ENCODE results near the gene SERTAD2. TPM values are rescaled to one million over a fixed set of nuclear protein-coding genes. Genes with fewer than 3 reads are reported as not detected.

Gene SERTAD2
- total and polyA plus RNA-seq, 2 experiments from 2014 or later = 12.0 to 21.2 TPM

DNA sequence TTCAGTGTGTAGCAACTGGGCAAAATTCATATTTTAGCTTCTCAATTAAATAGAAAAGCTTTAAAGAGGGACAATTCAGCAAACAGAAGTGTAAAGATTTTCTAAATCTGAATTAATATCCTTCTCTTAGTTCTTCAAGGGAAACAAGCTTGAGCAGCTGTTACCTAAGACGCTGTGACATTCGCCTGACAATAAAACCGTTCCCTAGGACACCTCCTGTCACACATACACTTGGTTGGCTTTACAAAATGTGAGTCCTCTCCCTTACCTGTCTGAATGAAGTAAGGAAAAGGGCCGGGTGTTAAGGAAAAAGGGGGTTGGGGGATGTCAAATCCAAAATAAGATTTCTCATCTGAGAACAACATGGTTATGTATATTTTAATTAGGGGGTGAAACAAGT lies 2.1 kb downstream of the SERTAD2 start:
- no peaks in the 10 kb centered on the region for H3K36me3 ChIP-seq
- H3K27ac ChIP-seq = peak overlapping the region; percentile 88
- TF ChIP-seq, protein P1, sequence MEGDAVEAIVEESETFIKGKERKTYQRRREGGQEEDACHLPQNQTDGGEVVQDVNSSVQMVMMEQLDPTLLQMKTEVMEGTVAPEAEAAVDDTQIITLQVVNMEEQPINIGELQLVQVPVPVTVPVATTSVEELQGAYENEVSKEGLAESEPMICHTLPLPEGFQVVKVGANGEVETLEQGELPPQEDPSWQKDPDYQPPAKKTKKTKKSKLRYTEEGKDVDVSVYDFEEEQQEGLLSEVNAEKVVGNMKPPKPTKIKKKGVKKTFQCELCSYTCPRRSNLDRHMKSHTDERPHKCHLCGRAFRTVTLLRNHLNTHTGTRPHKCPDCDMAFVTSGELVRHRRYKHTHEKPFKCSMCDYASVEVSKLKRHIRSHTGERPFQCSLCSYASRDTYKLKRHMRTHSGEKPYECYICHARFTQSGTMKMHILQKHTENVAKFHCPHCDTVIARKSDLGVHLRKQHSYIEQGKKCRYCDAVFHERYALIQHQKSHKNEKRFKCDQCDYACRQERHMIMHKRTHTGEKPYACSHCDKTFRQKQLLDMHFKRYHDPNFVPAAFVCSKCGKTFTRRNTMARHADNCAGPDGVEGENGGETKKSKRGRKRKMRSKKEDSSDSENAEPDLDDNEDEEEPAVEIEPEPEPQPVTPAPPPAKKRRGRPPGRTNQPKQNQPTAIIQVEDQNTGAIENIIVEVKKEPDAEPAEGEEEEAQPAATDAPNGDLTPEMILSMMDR (IDR thresholded peaks at IDR 0.05; ENCODE audit: low read depth, low read length) = no peak
- DNase-seq (ENCODE audit: low read depth in 1 of 2, low spot score in 1 of 2) = no peak
- no peaks in the 10 kb centered on the region for H3K27me3 ChIP-seq
- H3K4me3 ChIP-seq = peak overlapping the region; percentile 90
- peaks cover 66% of the 10 kb centered on the region for H3K4me1 ChIP-seq (ENCODE audit: low read depth)
- no peaks in the 10 kb centered on the region for H3K9me3 ChIP-seq (ENCODE audit: low read depth)

DNA sequence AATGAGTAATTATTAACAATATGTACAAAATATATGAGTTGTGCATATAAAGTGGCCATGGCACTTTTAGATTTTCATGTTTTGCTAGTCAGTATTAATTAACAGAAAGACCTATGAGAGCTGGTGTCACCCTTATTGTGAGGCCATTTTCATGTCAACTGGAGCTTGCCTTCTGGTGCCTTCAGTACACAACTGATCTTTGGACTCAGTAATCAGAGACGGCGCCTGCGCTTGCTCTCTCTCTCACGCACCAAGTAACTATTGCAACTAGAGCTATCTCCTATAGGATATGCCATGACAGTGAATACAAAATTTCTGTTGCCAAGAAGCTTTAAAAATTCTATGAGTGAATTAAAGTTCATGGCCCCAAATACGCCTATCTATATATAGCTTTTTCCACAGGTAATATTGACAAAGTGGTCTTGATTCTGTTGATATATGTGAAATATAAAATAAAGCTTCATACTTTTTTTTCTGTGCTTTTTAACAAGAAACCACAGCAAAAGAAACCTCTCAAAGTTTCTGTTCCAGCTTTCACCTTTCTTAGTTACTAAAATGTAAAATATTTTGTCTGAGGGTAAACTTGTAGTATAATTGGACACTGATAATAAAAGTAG lies 2.9 kb downstream of the SERTAD2 start:
- Histone ChIP-seq H3K36me3 (no peaks in the 10 kb centered on the region), H3K27ac (peak overlapping the region; percentile 88), H3K4me3 (no peak overlapping the region), H3K27me3 (no peaks in the 10 kb centered on the region), H3K9me3 (ENCODE audit: low read depth) (no peaks in the 10 kb centered on the region), H3K4me1 (ENCODE audit: low read depth) (peaks cover 71% of the 10 kb centered on the region)
- no peak for DNase-seq (ENCODE audit: low read depth in 1 of 2, low spot score in 1 of 2)
- TF ChIP-seq, protein P1 (IDR thresholded peaks at IDR 0.05; ENCODE audit: low read depth, low read length) = no peak

DNA sequence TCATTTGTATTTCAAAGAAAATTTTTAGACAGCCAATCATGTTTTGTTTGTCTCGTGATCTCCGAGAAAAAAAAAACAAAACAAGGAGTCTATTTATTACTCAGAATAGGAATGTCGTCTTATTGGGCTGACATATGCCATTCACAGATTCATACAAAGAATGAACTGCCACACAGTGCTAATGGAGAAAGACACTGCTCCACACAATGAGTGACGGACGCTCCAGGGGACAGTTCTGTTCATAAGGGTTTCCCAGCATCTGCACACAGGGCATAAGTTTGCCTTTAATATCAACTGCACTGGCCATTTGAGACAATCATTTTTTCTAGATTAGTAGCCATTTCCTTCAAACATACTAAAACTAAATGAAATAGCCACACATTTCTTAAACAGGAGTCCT lies 3.4 kb downstream of the SERTAD2 start:
- H3K9me3 ChIP-seq (ENCODE audit: low read depth) = no peaks in the 10 kb centered on the region
- H3K27me3 ChIP-seq = no peaks in the 10 kb centered on the region
- no peak for DNase-seq (ENCODE audit: low read depth in 1 of 2, low spot score in 1 of 2)
- H3K4me3 ChIP-seq = no peak overlapping the region
- H3K36me3 ChIP-seq = no peaks in the 10 kb centered on the region
- peaks cover 71% of the 10 kb centered on the region for H3K4me1 ChIP-seq (ENCODE audit: low read depth)
- TF ChIP-seq, protein P1 (IDR thresholded peaks at IDR 0.05; ENCODE audit: low read depth, low read length) = no peak
- H3K27ac ChIP-seq = peak overlapping the region; percentile 88

GRCh38 chr2:64649626-64650025 lies 4.1 kb downstream of the SERTAD2 start:
- Histone ChIP-seq H3K36me3 (no peaks in the 10 kb centered on the region), H3K4me1 (ENCODE audit: low read depth) (peaks cover 66% of the 10 kb centered on the region), H3K27ac (peak overlapping the region; percentile 88), H3K9me3 (ENCODE audit: low read depth) (no peaks in the 10 kb centered on the region), H3K4me3 (peak overlapping the region; percentile 4), H3K27me3 (no peaks in the 10 kb centered on the region)
- TF ChIP-seq, protein P1 (IDR thresholded peaks at IDR 0.05; ENCODE audit: low read depth, low read length) = no peak
- peak in 1 of 2 donors; percentile 68 for DNase-seq (ENCODE audit: low read depth in 1 of 2, low spot score in 1 of 2)

DNA sequence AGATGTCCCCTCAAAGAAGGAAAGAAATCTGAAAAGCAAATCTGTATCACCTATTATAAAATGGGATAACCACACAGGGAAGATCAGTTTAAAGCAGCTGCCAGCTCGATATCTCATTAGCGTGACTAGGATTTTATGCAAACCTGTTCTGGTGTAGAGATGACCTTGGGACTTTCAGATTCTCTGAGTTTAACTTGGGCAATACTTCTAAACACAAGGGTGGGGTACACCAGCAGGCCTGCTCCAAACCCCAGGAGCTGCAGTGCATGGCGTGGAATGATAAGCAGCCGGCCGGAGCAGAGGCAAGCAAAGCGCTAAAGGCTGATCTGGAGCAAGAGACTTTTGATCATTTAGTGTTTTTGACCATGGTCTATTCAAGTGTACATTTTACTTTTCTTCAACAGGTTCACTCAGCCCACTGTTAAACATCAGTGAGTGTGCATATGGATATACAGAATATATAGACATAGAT lies 4.7 kb downstream of the SERTAD2 start:
- peak overlapping the region; percentile 88 for H3K27ac ChIP-seq
- peaks cover 67% of the 10 kb centered on the region for H3K4me1 ChIP-seq (ENCODE audit: low read depth)
- H3K4me3 ChIP-seq = peak overlapping the region; percentile 4
- no peaks in the 10 kb centered on the region for H3K9me3 ChIP-seq (ENCODE audit: low read depth)
- peak in 1 of 2 donors; percentile 49 for DNase-seq (ENCODE audit: low read depth in 1 of 2, low spot score in 1 of 2)
- H3K36me3 ChIP-seq = no peaks in the 10 kb centered on the region
- TF ChIP-seq, protein P1 (IDR thresholded peaks at IDR 0.05; ENCODE audit: low read depth, low read length) = no peak
- H3K27me3 ChIP-seq = no peaks in the 10 kb centered on the region

Data from cardiac muscle cell (in vitro differentiated cells and primary cell).